ENCODE data around the gene TMA7.

TMA7 gene

GRCh38 chr3:48410205-48411040 lies 29.6 kb upstream of the TMA7 start:
- WGBS, 2 experiments (ENCODE audit: insufficient coverage in 2 of 2) = 94% methylated on average over 13 to 16 of the region's 16 CpGs
- peaks cover 85% of the 10 kb centered on the region for H3K36me3 ChIP-seq (ENCODE audit: control insufficient read depth, insufficient read depth, low read length)

GRCh38 chr3:48411041-48411588 lies 28.9 kb upstream of the TMA7 start:
- H3K36me3 ChIP-seq (ENCODE audit: control insufficient read depth, insufficient read depth, low read length) = peaks cover 86% of the 10 kb centered on the region
- H3K4me1 ChIP-seq (ENCODE audit: control insufficient read depth, insufficient read depth, low read length, poor library complexity, severe bottlenecking) = no peaks in the 10 kb centered on the region
- no peaks in the 10 kb centered on the region for H3K9me3 ChIP-seq (ENCODE audit: control insufficient read depth, low read length)
- WGBS, 2 experiments (ENCODE audit: insufficient coverage in 2 of 2) = 95 to 98% methylated on average over 6 to 8 of the region's 9 CpGs
- no peak overlapping the region for H3K4me3 ChIP-seq (ENCODE audit: extremely low read depth, insufficient read depth, low read length, poor library complexity, severe bottlenecking)
- H3K27ac ChIP-seq (ENCODE audit: low read depth, low read length, severe bottlenecking) = no peak overlapping the region

More at GRCh38 chr3:48410205-48411040, 29.6 kb upstream of the TMA7 start:
- Histone ChIP-seq H3K4me3 (ENCODE audit: extremely low read depth, insufficient read depth, low read length, poor library complexity, severe bottlenecking) (no peak overlapping the region), H3K9me3 (ENCODE audit: control insufficient read depth, low read length) (no peaks in the 10 kb centered on the region), H3K4me1 (ENCODE audit: control insufficient read depth, insufficient read depth, low read length, poor library complexity, severe bottlenecking) (no peaks in the 10 kb centered on the region), H3K27ac (ENCODE audit: low read depth, low read length, severe bottlenecking) (no peak overlapping the region)

GRCh38 chr3:48411606-48412374 lies 28.3 kb upstream of the TMA7 start:
- Histone ChIP-seq H3K4me1 (ENCODE audit: control insufficient read depth, insufficient read depth, low read length, poor library complexity, severe bottlenecking) (no peaks in the 10 kb centered on the region), H3K4me3 (ENCODE audit: extremely low read depth, insufficient read depth, low read length, poor library complexity, severe bottlenecking) (no peak overlapping the region), H3K9me3 (ENCODE audit: control insufficient read depth, low read length) (no peaks in the 10 kb centered on the region), H3K27ac (ENCODE audit: low read depth, low read length, severe bottlenecking) (no peak overlapping the region), H3K36me3 (ENCODE audit: control insufficient read depth, insufficient read depth, low read length) (peaks cover 85% of the 10 kb centered on the region)
- WGBS, 2 experiments (ENCODE audit: insufficient coverage in 2 of 2) = 94 to 99% methylated on average over 8 to 10 of the region's 11 CpGs

GRCh38 chr3:48412375-48413001 lies 27.6 kb upstream of the TMA7 start:
- no peak overlapping the region for H3K4me3 ChIP-seq (ENCODE audit: extremely low read depth, insufficient read depth, low read length, poor library complexity, severe bottlenecking)
- 96 to 98% methylated on average over 18 to 19 of the region's 19 CpGs for WGBS, 2 experiments (ENCODE audit: insufficient coverage in 2 of 2)
- H3K9me3 ChIP-seq (ENCODE audit: control insufficient read depth, low read length) = no peaks in the 10 kb centered on the region
- H3K27ac ChIP-seq (ENCODE audit: low read depth, low read length, severe bottlenecking) = no peak overlapping the region
- peaks cover 89% of the 10 kb centered on the region for H3K36me3 ChIP-seq (ENCODE audit: control insufficient read depth, insufficient read depth, low read length)
- H3K4me1 ChIP-seq (ENCODE audit: control insufficient read depth, insufficient read depth, low read length, poor library complexity, severe bottlenecking) = no peaks in the 10 kb centered on the region

- H3K9me3 ChIP-seq (ENCODE audit: control insufficient read depth, low read length) = no peaks in the 10 kb centered on the region
- 93% methylated on average over 7 to 8 of the region's 8 CpGs for WGBS, 2 experiments (ENCODE audit: insufficient coverage in 2 of 2)
- H3K27ac ChIP-seq (ENCODE audit: low read depth, low read length, severe bottlenecking) = no peak overlapping the region
- H3K4me3 ChIP-seq (ENCODE audit: extremely low read depth, insufficient read depth, low read length, poor library complexity, severe bottlenecking) = no peak overlapping the region
- peaks cover 89% of the 10 kb centered on the region for H3K36me3 ChIP-seq (ENCODE audit: control insufficient read depth, insufficient read depth, low read length)
- H3K4me1 ChIP-seq (ENCODE audit: control insufficient read depth, insufficient read depth, low read length, poor library complexity, severe bottlenecking) = no peaks in the 10 kb centered on the region
Observed at GRCh38 chr3:48413086-48413485, 27.0 kb upstream of the TMA7 start.

- Histone ChIP-seq H3K27ac (ENCODE audit: low read depth, low read length, severe bottlenecking) (no peak overlapping the region), H3K36me3 (ENCODE audit: control insufficient read depth, insufficient read depth, low read length) (peaks cover 88% of the 10 kb centered on the region), H3K4me1 (ENCODE audit: control insufficient read depth, insufficient read depth, low read length, poor library complexity, severe bottlenecking) (no peaks in the 10 kb centered on the region), H3K4me3 (ENCODE audit: extremely low read depth, insufficient read depth, low read length, poor library complexity, severe bottlenecking) (no peak overlapping the region), H3K9me3 (ENCODE audit: control insufficient read depth, low read length) (no peaks in the 10 kb centered on the region)
- WGBS, 2 experiments (ENCODE audit: insufficient coverage in 2 of 2) = 92 to 95% methylated on average over 11 to 14 of the region's 14 CpGs
Observed at GRCh38 chr3:48413611-48414010, 26.4 kb upstream of the TMA7 start.

GRCh38 chr3:48414376-48415250 lies 25.4 kb upstream of the TMA7 start:
- 96% methylated on average over 23 to 25 of the region's 25 CpGs for WGBS, 2 experiments (ENCODE audit: insufficient coverage in 2 of 2)
- Histone ChIP-seq H3K4me3 (ENCODE audit: extremely low read depth, insufficient read depth, low read length, poor library complexity, severe bottlenecking) (no peak overlapping the region), H3K27ac (ENCODE audit: low read depth, low read length, severe bottlenecking) (no peak overlapping the region), H3K9me3 (ENCODE audit: control insufficient read depth, low read length) (no peaks in the 10 kb centered on the region), H3K4me1 (ENCODE audit: control insufficient read depth, insufficient read depth, low read length, poor library complexity, severe bottlenecking) (no peaks in the 10 kb centered on the region), H3K36me3 (ENCODE audit: control insufficient read depth, insufficient read depth, low read length) (peaks cover 88% of the 10 kb centered on the region)

GRCh38 chr3:48415251-48415953 lies 24.7 kb upstream of the TMA7 start:
- no peak overlapping the region for H3K27ac ChIP-seq (ENCODE audit: low read depth, low read length, severe bottlenecking)
- no peaks in the 10 kb centered on the region for H3K9me3 ChIP-seq (ENCODE audit: control insufficient read depth, low read length)
- 95 to 96% methylated on average over 18 to 23 of the region's 24 CpGs for WGBS, 2 experiments (ENCODE audit: insufficient coverage in 2 of 2)
- no peaks in the 10 kb centered on the region for H3K4me1 ChIP-seq (ENCODE audit: control insufficient read depth, insufficient read depth, low read length, poor library complexity, severe bottlenecking)
- no peak overlapping the region for H3K4me3 ChIP-seq (ENCODE audit: extremely low read depth, insufficient read depth, low read length, poor library complexity, severe bottlenecking)
- H3K36me3 ChIP-seq (ENCODE audit: control insufficient read depth, insufficient read depth, low read length) = peaks cover 81% of the 10 kb centered on the region

GRCh38 chr3:48416091-48416505 lies 24.0 kb upstream of the TMA7 start:
- Histone ChIP-seq H3K9me3 (ENCODE audit: control insufficient read depth, low read length) (no peaks in the 10 kb centered on the region), H3K4me1 (ENCODE audit: control insufficient read depth, insufficient read depth, low read length, poor library complexity, severe bottlenecking) (no peaks in the 10 kb centered on the region), H3K36me3 (ENCODE audit: control insufficient read depth, insufficient read depth, low read length) (peaks cover 78% of the 10 kb centered on the region), H3K27ac (ENCODE audit: low read depth, low read length, severe bottlenecking) (no peak overlapping the region), H3K4me3 (ENCODE audit: extremely low read depth, insufficient read depth, low read length, poor library complexity, severe bottlenecking) (no peak overlapping the region)
- 92 to 96% methylated on average over 13 to 14 of the region's 14 CpGs for WGBS, 2 experiments (ENCODE audit: insufficient coverage in 2 of 2)
